Caco-2 (cell line): ENCODE measurements around the gene ITIH5. TPM values are rescaled to one million over a fixed set of nuclear protein-coding genes. Genes with fewer than 3 reads are reported as not detected.

Experiments
- BruUV-seq: library from RNA; stranded (reverse); fragments of 400-500 nt; replicated peaks from 2 replicates; lab custom pipeline; 2021; lab: Mats Ljungman, UMichigan
- CTCF ChIA-PET: fragments of 300-600 bp; sonication (Branson Sonifier 250); formaldehyde crosslinking; loops from one replicate; lab custom pipeline; 2022; ENCODE audit warnings: antibody characterized with exemption; lab: Charles Lee
- POLR2A ChIA-PET: fragments of 300-600 bp; sonication (Branson Sonifier 250); formaldehyde crosslinking; loops from one replicate; lab custom pipeline; 2022; ENCODE audit warnings: antibody characterized with exemption; lab: Charles Lee
- DNase-seq, 2 experiments: peaks; one replicate each; pipeline versions ENCODE4 v3.0.0 to v3.0.0-alpha.2; 2020 to 2022
- H3K27me3 ChIP-seq: replicated peaks from 2 replicates; pipeline ENCODE4 v1.6.0; 2011; ENCODE audit warnings: low read length; ENCODE audit not compliant: control insufficient read depth, insufficient read depth
- H3K36me3 ChIP-seq: 2 replicates; pipeline ENCODE4 v1.5.1; 2011; ENCODE audit warnings: low read length; ENCODE audit not compliant: control insufficient read depth, insufficient read depth
- H3K4me1 ChIP-seq: fragments of 250-450 bp; sonication (Bioruptor Pico); 2 replicates; pipeline ENCODE4 v1.5.1; 2020; ENCODE audit warnings: mild to moderate bottlenecking
- H3K4me3 ChIP-seq: 2 replicates; pipeline ENCODE4 v1.5.1; 2011; ENCODE audit warnings: low read depth, mild to moderate bottlenecking, control low read depth, low read length
- H3K9me3 ChIP-seq: fragments of 250-450 bp; sonication (Bioruptor Pico); 2 replicates; pipeline ENCODE4 v1.5.1; 2020; ENCODE audit warnings: mild to moderate bottlenecking, moderate library complexity
- H3K27ac Mint-ChIP-seq: one replicate; pipeline ENCODE4 v1.8.0; 2022; ENCODE audit warnings: mixed read lengths; ENCODE audit not compliant: unreplicated experiment
- H3K27me3 Mint-ChIP-seq: one replicate; pipeline ENCODE4 v1.8.0; 2022; ENCODE audit warnings: mixed read lengths; ENCODE audit not compliant: insufficient read depth, unreplicated experiment
- H3K36me3 Mint-ChIP-seq: one replicate; pipeline ENCODE4 v1.8.0; 2022; ENCODE audit warnings: mild to moderate bottlenecking, mixed read lengths; ENCODE audit not compliant: insufficient read depth, unreplicated experiment
- H3K4me1 Mint-ChIP-seq: one replicate; pipeline ENCODE4 v1.8.0; 2022; ENCODE audit warnings: low read depth, mixed read lengths; ENCODE audit not compliant: unreplicated experiment
- H3K4me3 Mint-ChIP-seq: one replicate; pipeline ENCODE4 v1.8.0; 2022; ENCODE audit warnings: mild to moderate bottlenecking, moderate library complexity, mixed read lengths; ENCODE audit not compliant: unreplicated experiment
- H3K9me3 Mint-ChIP-seq: one replicate; pipeline ENCODE4 v1.8.0; 2022; ENCODE audit warnings: mixed read lengths; ENCODE audit not compliant: unreplicated experiment
- CTCF ChIP-seq, 2 experiments: fragments of 200-600 bp in 1 of 2; IDR thresholded peaks; 1 replicate in 1 of 2; 2 replicates in 1 of 2; pipeline versions ENCODE4 v1.5.1 to v1.8.0; 2011 to 2022; ENCODE audit warnings: antibody characterized with exemption in 1 of 2, control low read depth in 1 of 2, inconsistent platforms in 1 of 2, low read depth in 1 of 2, low read length in 1 of 2, mild to moderate bottlenecking in 1 of 2, moderate library complexity in 1 of 2; ENCODE audit not compliant: insufficient read depth in 1 of 2, severe bottlenecking in 1 of 2, unreplicated experiment in 1 of 2
- intact Hi-C: fragments of 100-400 bp; cut with micrococcal nuclease; formaldehyde crosslinking; loops from one replicate; pipeline ENCODE4 v1.10.0; 2022; ENCODE audit not compliant: unreplicated experiment
- total RNA-seq: library from RNA; stranded (reverse); gene quantifications from 2 replicates; pipeline ENCODE4 v1.2.3, GENCODE V29; 2022

The ITIH5 gene
- total RNA-seq, 1 experiment from 2014 or later, result 0.18 TPM

- no peak overlapping the region for H3K27ac Mint-ChIP-seq
- intact Hi-C loops, result loop anchor here (5.0 kb wide), 1 partner anchor 66 kb away; no protein-coding TSS in a partner anchor
- POLR2A ChIA-PET, result no interaction called here
- peaks cover 2% of the 10 kb centered on the region for H3K27me3 Mint-ChIP-seq
- no peak overlapping the region for H3K4me3 Mint-ChIP-seq
- DNase-seq, result no peak
- H3K4me1 ChIP-seq, result no peaks in the 10 kb centered on the region
- peaks cover 8% of the 10 kb centered on the region for H3K4me1 Mint-ChIP-seq
- no peaks in the 10 kb centered on the region for H3K9me3 ChIP-seq
- no peak for TF ChIP-seq CTCF (IDR thresholded peaks at IDR 0.05; ENCODE audit: insufficient read depth in 1 of 2, low read depth in 1 of 2, low read length in 1 of 2, severe bottlenecking in 1 of 2, unreplicated experiment in 1 of 2)
- H3K36me3 ChIP-seq, result no peaks in the 10 kb centered on the region
- CTCF ChIA-PET, result interaction anchor here (0.7 kb wide), 1 partner anchor 79 kb away, joined by 3 read pairs; no protein-coding TSS in a partner anchor
- no peaks in the 10 kb centered on the region for H3K36me3 Mint-ChIP-seq
- no TSS peak for BruUV-seq
- no peak overlapping the region for H3K4me3 ChIP-seq
- no peaks in the 10 kb centered on the region for H3K27me3 ChIP-seq
- no peaks in the 10 kb centered on the region for H3K9me3 Mint-ChIP-seq
These were observed 58.8 kb downstream of the ITIH5 start for GRCh38 chr10:7608001-7608400.

- H3K4me3 ChIP-seq, result no peak overlapping the region
These were observed 59.8 kb downstream of the ITIH5 start for GRCh38 chr10:7606951-7607404.

DNA sequence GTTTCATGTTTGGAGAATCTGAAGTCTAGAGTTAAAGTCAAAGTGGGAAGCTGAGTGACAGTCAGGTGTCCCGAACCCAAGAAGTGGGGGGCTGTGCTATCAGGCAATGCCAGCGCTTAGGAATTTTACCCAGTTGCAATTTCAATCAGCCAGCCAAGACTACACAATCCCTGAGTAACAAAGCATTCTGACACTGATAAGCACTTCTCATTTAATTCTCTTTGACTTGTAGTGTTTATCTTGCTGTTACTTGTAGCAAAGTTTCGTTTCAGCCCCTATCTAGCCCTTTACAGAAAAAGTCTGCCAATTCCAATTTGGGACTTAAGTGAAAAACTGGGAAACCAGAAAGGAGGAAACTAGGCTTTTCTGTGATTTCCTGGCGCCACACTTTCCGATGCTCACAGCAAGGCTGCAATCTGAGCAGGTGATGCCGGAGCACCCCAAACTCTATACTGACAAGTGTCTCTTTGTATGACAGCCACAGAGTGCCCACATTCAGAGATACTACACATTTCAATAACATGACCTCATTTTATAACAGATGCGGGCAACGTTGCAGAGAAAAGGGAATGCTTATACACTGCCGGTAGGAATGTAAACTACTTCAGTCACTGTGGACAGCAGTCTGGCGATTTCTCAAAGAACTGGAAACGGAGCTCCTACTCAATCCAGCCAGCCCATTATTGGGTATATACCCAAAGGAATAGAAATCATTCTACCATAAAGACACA lies 61.0 kb downstream of the ITIH5 start:
- Mint-ChIP-seq H3K27me3 (peaks cover 10% of the 10 kb centered on the region), H3K27ac (no peak overlapping the region), H3K4me1 (peaks cover 8% of the 10 kb centered on the region), H3K9me3 (no peaks in the 10 kb centered on the region), H3K4me3 (no peak overlapping the region), H3K36me3 (no peaks in the 10 kb centered on the region)
- Histone ChIP-seq H3K4me3 (no peak overlapping the region), H3K4me1 (no peaks in the 10 kb centered on the region), H3K27me3 (no peaks in the 10 kb centered on the region), H3K36me3 (no peaks in the 10 kb centered on the region), H3K9me3 (no peaks in the 10 kb centered on the region)
- CTCF ChIA-PET, result no interaction called here
- TF ChIP-seq CTCF (IDR thresholded peaks at IDR 0.05; ENCODE audit: insufficient read depth in 1 of 2, low read depth in 1 of 2, low read length in 1 of 2, severe bottlenecking in 1 of 2, unreplicated experiment in 1 of 2), result no peak
- intact Hi-C loops, result loop anchor here (5.0 kb wide), 1 partner anchor 63 kb away; no protein-coding TSS in a partner anchor
- DNase-seq, result no peak
- BruUV-seq, result no TSS peak
- POLR2A ChIA-PET, result no interaction called here

More at GRCh38 chr10:7606951-7607404, 59.8 kb downstream of the ITIH5 start:
- BruUV-seq, result no TSS peak
- H3K36me3 Mint-ChIP-seq, result no peaks in the 10 kb centered on the region
- H3K9me3 Mint-ChIP-seq, result no peaks in the 10 kb centered on the region
- no peak for TF ChIP-seq CTCF (IDR thresholded peaks at IDR 0.05; ENCODE audit: insufficient read depth in 1 of 2, low read depth in 1 of 2, low read length in 1 of 2, severe bottlenecking in 1 of 2, unreplicated experiment in 1 of 2)
- intact Hi-C loops, result loop anchor here (5.0 kb wide), 1 partner anchor 65 kb away; no protein-coding TSS in a partner anchor
- peak in 1 of 2 experiments; percentile 13 for DNase-seq
- ChIA-PET POLR2A (no interaction called here), CTCF (no interaction called here)
- H3K4me3 Mint-ChIP-seq, result no peak overlapping the region
- Histone ChIP-seq H3K27me3 (no peaks in the 10 kb centered on the region), H3K36me3 (no peaks in the 10 kb centered on the region), H3K9me3 (no peaks in the 10 kb centered on the region), H3K4me1 (no peaks in the 10 kb centered on the region)
- peaks cover 10% of the 10 kb centered on the region for H3K27me3 Mint-ChIP-seq
- no peak overlapping the region for H3K27ac Mint-ChIP-seq
- H3K4me1 Mint-ChIP-seq, result peaks cover 8% of the 10 kb centered on the region
